Heart left ventricle (tissue), 16 donors: Measurements from ENCODE around the gene MAP3K15. TPM values are rescaled to one million over a fixed set of nuclear protein-coding genes. Genes with fewer than 3 reads are reported as not detected.

Experiments
- ATAC-seq, 4 donors: fragments of 200-7000 bp; cut with Tn5 transposase; one replicate each; pipeline ENCODE4 v1.9.1; 2020 to 2022; ENCODE audit warnings: moderate library complexity in 4 of 4, mild to moderate bottlenecking in 3 of 4, moderate number of reproducible peaks in 1 of 4
- DNase-seq, 5 donors: peaks; one replicate each; pipeline ENCODE4 v3.0.0-alpha.2; 2020
- H3K27ac ChIP-seq, 12 donors: fragments of 200-600 bp; sonication (generic) in 4 of 12; one replicate each; pipeline versions ENCODE4 v1.5.0 to v1.8.0; 2016 to 2022; ENCODE audit warnings: mild to moderate bottlenecking in 2 of 12
- H3K27me3 ChIP-seq, 9 donors: fragments of 200-600 bp; sonication (generic) in 2 of 9; one replicate each; pipeline versions ENCODE4 v1.5.1 to v1.8.0; 2016 to 2022; ENCODE audit warnings: mild to moderate bottlenecking in 3 of 9
- H3K36me3 ChIP-seq, 9 donors: fragments of 200-600 bp; sonication (generic) in 2 of 9; one replicate each; pipeline versions ENCODE4 v1.5.0 to v1.8.0; 2018 to 2022; ENCODE audit warnings: mild to moderate bottlenecking in 2 of 9
- H3K4me1 ChIP-seq, 12 donors: fragments of 200-600 bp; sonication (generic) in 4 of 12; one replicate each; pipeline versions ENCODE4 v1.5.0 to v1.8.0; 2016 to 2022; ENCODE audit warnings: mild to moderate bottlenecking in 3 of 12
- H3K4me3 ChIP-seq, 12 donors: fragments of 200-600 bp; sonication (generic) in 4 of 12; one replicate each; pipeline versions ENCODE4 v1.5.0 to v1.8.0; 2017 to 2022; ENCODE audit warnings: mild to moderate bottlenecking in 9 of 12, moderate library complexity in 4 of 12
- H3K9me3 ChIP-seq, 12 donors: fragments of 200-600 bp; sonication (generic) in 4 of 12; one replicate each; pipeline versions ENCODE4 v1.5.0 to v1.8.0; 2016 to 2022; ENCODE audit warnings: mild to moderate bottlenecking in 1 of 12
- CTCF ChIP-seq, 12 donors: fragments of 200-600 bp; sonication (generic) in 4 of 12; IDR thresholded peaks; one replicate each; pipeline versions ENCODE4 v1.5.0 to v1.8.0; 2018 to 2022; ENCODE audit warnings: antibody characterized with exemption in 12 of 12, mild to moderate bottlenecking in 5 of 12
- POLR2A ChIP-seq, 2 donors: fragments of 450-650 bp; IDR thresholded peaks; one replicate each; pipeline ENCODE4 v1.6.1; 2017; ENCODE audit warnings: antibody characterized with exemption in 2 of 2, mild to moderate bottlenecking in 2 of 2, moderate library complexity in 2 of 2
- WGBS, 4 donors: extraction: QIAGEN DNeasy Blood & Tissue Kit in 2 of 4; methylation state at CpG; one replicate each; pipeline versions ENCODE4 v1.1.5 to v1.1.7; 2013 to 2018; 5-methylcytosine and 5-hydroxymethylcytosine counted together
- intact Hi-C, 10 donors: fragments of 100-400 bp; cut with DNase I; formaldehyde crosslinking; loops; one replicate each; pipeline versions ENCODE4 v1.11.1 to v1.14.2; 2022
- long read RNA-seq, 3 donors: library from polyadenylated mRNA; unstranded; transcript quantifications; one replicate each; pipeline ENCODE4 v2.0.0, GENCODE V29; 2020 to 2021
- polyA plus RNA-seq, 2 donors: library from polyadenylated mRNA; stranded (reverse); fragments of 200-250 nt; gene quantifications; one replicate each; pipeline ENCODE4 v1.2.3, GENCODE V29; 2013
- total RNA-seq, 9 donors: library from RNA; depleted of rRNA in 2 of 9; stranded (reverse); fragments of >200 nt in 2 of 9; fragmentation: NEBNext Ultra II Directional in 3 of 9; extraction: Animal tissue kit (Norgen Biotek cat#: 25700) in 3 of 9; gene quantifications; one replicate each; pipeline versions ENCODE4 v1.1.0 to v1.2.4, GENCODE V29; 2016 to 2023
- donor health status: ischemic (EF 13 %, LVEDD 7.1; RV severe dilation, severe dysfunction).
- donor health status: healthy with polysubstance abuse.
- donor health status: DM: no; HTN: yes; CAD: no.
- donor health status: DM: no; HTN: no; CAD: no.
- donor health status: ischemic (EF 25% LVEDD 6.9; RV normal size, moderate dysfunction).
- donor health status: ischemic (EF 25% LVEDD 5.7; RV mildly dilated, moderate dysfunction).
- donor health status: healthy.
- donor health status: DM: yes; HTN: yes; CAD: no.
- donor health status: ischemic (EF 35%, LVEDD 5.7; RV mildly dilated, moderate dysfunction).
- donor health status: nonischemic (EF 11% LVEDD 7.7; RV severe dilation, severe dysfunction).
- donor health status: DM: yes; HTN: yes; CAD: no.
- donor health status: PGD.
- donor health status: ischemic (EF 29% LVEDD 5.4; RV normal size, mild dysfunction).
- donor health status: nonischemic (EF 23%, LVEDD 6.1; RV moderate dilation, normal function).

The MAP3K15 gene
- total RNA-seq (under 1 TPM in 2 of 9 donors, not detected in 7; 0.09 to 0.15 TPM), polyA plus RNA-seq (under 1 TPM; 0.11 to 0.14 TPM)
- long read RNA-seq, donor 1, partial matches to known transcripts, result 0 of 2 reads
- long read RNA-seq, donor 1, other reads (novel, unspliced or antisense), result 2 of 2 reads
- long read RNA-seq, donor 2, partial matches to known transcripts, result 0 of 12 reads
- long read RNA-seq, donor 2, other reads (novel, unspliced or antisense), result 12 of 12 reads
- long read RNA-seq, donor 3, partial matches to known transcripts, result 0 of 4 reads
- long read RNA-seq, donor 3, other reads (novel, unspliced or antisense), result 4 of 4 reads

DNA sequence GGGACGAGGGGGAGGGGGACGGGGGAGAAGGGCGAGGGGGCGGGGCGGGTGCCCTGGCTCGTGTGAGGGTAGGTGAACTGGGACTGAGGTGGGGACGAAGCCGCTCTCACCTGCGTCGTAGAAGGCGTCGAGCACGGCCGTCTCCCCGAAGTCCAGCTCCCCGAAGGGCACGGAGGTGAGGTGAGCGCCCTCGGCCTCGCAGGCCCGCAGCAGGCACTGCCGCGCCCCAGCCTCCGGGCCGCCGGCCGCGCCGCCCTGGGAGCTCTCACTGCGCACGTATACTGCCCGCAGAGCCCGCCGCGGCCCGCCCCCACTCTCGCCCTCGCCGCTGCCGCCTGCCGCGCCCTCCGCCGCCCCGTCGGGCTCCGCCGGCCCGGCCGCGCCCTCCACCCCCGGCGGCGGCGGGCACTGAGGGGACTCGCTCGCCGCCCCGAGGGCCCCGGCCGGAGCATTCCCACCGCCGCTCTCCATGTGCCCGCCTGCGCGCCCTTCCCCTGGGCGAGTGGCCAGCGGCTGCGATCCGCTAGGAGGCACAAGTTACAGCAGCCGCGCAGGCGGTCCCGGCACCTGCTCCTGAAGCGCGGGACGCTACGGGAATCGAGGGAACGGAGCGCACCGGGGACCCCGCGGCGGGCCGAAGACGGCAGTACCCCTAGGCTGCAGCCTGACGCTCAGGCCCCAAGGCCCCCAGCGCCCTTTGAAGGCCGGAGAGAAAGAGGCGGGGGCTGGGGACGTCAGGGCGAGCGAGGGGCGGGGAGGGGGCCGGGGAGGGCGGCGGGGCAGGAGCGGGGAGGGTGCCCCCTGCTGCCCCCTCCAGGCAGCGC is at the start of gene MAP3K15:
TSS of gene MAP3K15 (minus strand) at position 718 of the 824 bp plus-strand sequence. CDS start at position 471, 247 bp downstream.
- Histone ChIP-seq H3K36me3 (no peaks in the 10 kb centered on the region), H3K27ac (no peak within 1 kb of the TSS), H3K4me3 (peak within 1 kb of the TSS in 10 of 12 donors; percentile 18 to 48 (median 38)), H3K4me1 (peaks cover 0 to 7% (median 0%) of the 10 kb centered on the region in 12 donors), H3K9me3 (peaks cover 0 to 6% (median 0%) of the 10 kb centered on the region in 12 donors), H3K27me3 (peaks cover 0 to 27% (median 4%) of the 10 kb centered on the region in 9 donors)
- TF ChIP-seq POLR2A (IDR thresholded peaks at IDR 0.05), result no peak
- peak in 1 of 12 donors; percentile 11 for TF ChIP-seq CTCF (IDR thresholded peaks at IDR 0.05)
- ATAC-seq (peak in 1 of 4 donors; percentile 14), DNase-seq (no peak)
- intact Hi-C loops, result no loop called here
- 2 to 27% (median 11%) methylated on average over 44 to 96 of the region's 100 CpGs for WGBS, 4 donors

GRCh38 chrX:19564606-19565005 is 49.3 kb upstream of the MAP3K15 start:
- DNase-seq (no peak), ATAC-seq (no peak)
- peaks cover 0 to 9% (median 0%) of the 10 kb centered on the region in 12 donors for H3K4me1 ChIP-seq
- no peak overlapping the region for H3K4me3 ChIP-seq
- H3K9me3 ChIP-seq, result no peaks in the 10 kb centered on the region
- TF ChIP-seq CTCF (IDR thresholded peaks at IDR 0.05) (no peak), POLR2A (IDR thresholded peaks at IDR 0.05) (no peak)
- H3K27me3 ChIP-seq, result no peaks in the 10 kb centered on the region
- intact Hi-C loops, result no loop called here
- H3K36me3 ChIP-seq, result peaks cover 0 to 16% (median 0%) of the 10 kb centered on the region in 9 donors
- H3K27ac ChIP-seq, result no peak overlapping the region
- 29 to 53% (median 43%) methylated on average over 1 of the region's 1 CpG for WGBS, 4 donors

GRCh38 chrX:19563746-19564145 is 48.4 kb upstream of the MAP3K15 start:
- Histone ChIP-seq H3K9me3 (no peaks in the 10 kb centered on the region), H3K27ac (no peak overlapping the region), H3K4me3 (no peak overlapping the region), H3K36me3 (peaks cover 0 to 14% (median 0%) of the 10 kb centered on the region in 9 donors), H3K4me1 (peaks cover 0 to 9% (median 0%) of the 10 kb centered on the region in 12 donors), H3K27me3 (no peaks in the 10 kb centered on the region)
- TF ChIP-seq POLR2A (IDR thresholded peaks at IDR 0.05) (no peak), CTCF (IDR thresholded peaks at IDR 0.05) (no peak)
- ATAC-seq (no peak), DNase-seq (peak in 1 of 5 donors; percentile 38)
- intact Hi-C loops, result no loop called here
- 67 to 87% (median 77%) methylated on average over 6 of the region's 6 CpGs for WGBS, 4 donors

DNA sequence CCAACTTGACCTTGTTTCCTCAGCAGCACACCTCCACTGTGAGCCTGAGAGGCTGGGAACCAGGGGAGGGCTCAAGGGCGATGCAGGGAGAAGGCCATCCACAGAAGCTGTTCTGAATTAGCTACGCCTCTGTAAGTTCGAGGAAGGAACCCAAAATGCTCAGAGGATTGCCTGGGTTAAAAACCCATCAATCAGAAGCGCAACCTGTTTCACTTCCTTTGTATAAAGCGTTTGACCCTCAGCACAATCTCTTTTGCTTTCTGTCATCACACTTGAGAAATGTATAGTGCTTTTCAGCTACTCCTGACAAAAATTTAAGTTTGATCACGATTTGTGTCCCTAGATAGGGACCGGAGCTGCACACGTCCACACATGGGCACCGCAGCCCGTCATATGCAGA is 48.0 kb upstream of the MAP3K15 start:
- no peak for TF ChIP-seq POLR2A (IDR thresholded peaks at IDR 0.05)
- TF ChIP-seq CTCF (IDR thresholded peaks at IDR 0.05), result no peak
- H3K36me3 ChIP-seq, result peaks cover 0 to 9% (median 0%) of the 10 kb centered on the region in 9 donors
- intact Hi-C loops, result no loop called here
- WGBS, 4 donors, result 75 to 92% (median 83%) methylated on average over 10 of the region's 10 CpGs
- no peak for DNase-seq
- H3K27me3 ChIP-seq, result no peaks in the 10 kb centered on the region
- ATAC-seq, result no peak
- H3K9me3 ChIP-seq, result no peaks in the 10 kb centered on the region
- no peak overlapping the region for H3K27ac ChIP-seq
- H3K4me3 ChIP-seq, result no peak overlapping the region
- H3K4me1 ChIP-seq, result peaks cover 0 to 9% (median 0%) of the 10 kb centered on the region in 12 donors
